ENCODE measurements around the gene RAB30.

- TF ChIP-seq MXI1 (conservative IDR thresholded peaks at IDR 0.05; ENCODE audit: poor library complexity, severe bottlenecking) = no peak
- no peak for TF ChIP-seq REST (IDR thresholded peaks at IDR 0.05; ENCODE audit: borderline replicate concordance)
- TF ChIP-seq CTCF (IDR thresholded peaks at IDR 0.05; ENCODE audit: poor library complexity, severe bottlenecking) = no peak
- no peak for TF ChIP-seq EZH2 (IDR thresholded peaks at IDR 0.05; ENCODE audit: borderline replicate concordance, insufficient read depth, low read length, poor library complexity, severe bottlenecking)
- TF ChIP-seq TAF1 (IDR thresholded peaks at IDR 0.05; ENCODE audit: low read depth) = no peak
- TF ChIP-seq EP300 (conservative IDR thresholded peaks at IDR 0.05; ENCODE audit: poor library complexity, severe bottlenecking) = no peak
- TF ChIP-seq SMC3 (conservative IDR thresholded peaks at IDR 0.05; ENCODE audit: poor library complexity) = no peak
- TF ChIP-seq POLR2AphosphoS5 (IDR thresholded peaks at IDR 0.05) = no peak
Observed at GRCh38 chr11:83102834-83103233, 31.1 kb upstream of the RAB30 start.
